Right lung (tissue), 5 donors: ENCODE measurements around the gene ZNF281. TPM values are rescaled to one million over a fixed set of nuclear protein-coding genes. Genes with fewer than 3 reads are reported as not detected.

Source experiments
- DNase-seq, 2 donors: peaks; one replicate each; pipeline ENCODE4 v3.0.0-alpha.2; 2013
- polyA plus RNA-seq, 5 donors: library from polyadenylated mRNA; unstranded; fragments of 120-200 nt; gene quantifications; one replicate each; pipeline versions ENCODE4 v1.2.1 to v1.2.3, GENCODE V29; 2013; ENCODE audit warnings: inconsistent platforms in 1 of 5, low replicate concordance in 1 of 5; ENCODE audit not compliant: insufficient read length in 5 of 5, insufficient read depth in 1 of 5

The ZNF281 gene
- polyA plus RNA-seq, 5 donors, result 19.4 to 30.2 (median 26.9) TPM

GRCh38 chr1:200399860-200400259 is 10.0 kb downstream of the ZNF281 start:
- DNase-seq, result no peak

- DNase-seq, result no peak
These were observed 11.5 kb downstream of the ZNF281 start for GRCh38 chr1:200398373-200398772.

GRCh38 chr1:200392625-200393185 is 17.1 kb downstream of the ZNF281 start:
- DNase-seq, result no peak

GRCh38 chr1:200391747-200392146 is 18.1 kb downstream of the ZNF281 start:
- DNase-seq, result no peak

- no peak for DNase-seq
These were observed 21.0 kb downstream of the ZNF281 start for GRCh38 chr1:200388791-200389190.

GRCh38 chr1:200386416-200386815 is 23.4 kb downstream of the ZNF281 start:
- no peak for DNase-seq

GRCh38 chr1:200384818-200385390 is 24.9 kb downstream of the ZNF281 start:
- no peak for DNase-seq

GRCh38 chr1:200381256-200381984 is 28.4 kb downstream of the ZNF281 start:
- no peak for DNase-seq

GRCh38 chr1:200380589-200381021 is 29.2 kb downstream of the ZNF281 start:
- DNase-seq, result no peak

GRCh38 chr1:200379940-200380588 is 29.8 kb downstream of the ZNF281 start:
- no peak for DNase-seq

GRCh38 chr1:200379432-200379757 is 30.4 kb downstream of the ZNF281 start:
- peak; percentile 53 to 65 for DNase-seq

GRCh38 chr1:200378096-200378495 is 31.7 kb downstream of the ZNF281 start:
- DNase-seq, result no peak

GRCh38 chr1:200376528-200376927 is 33.3 kb downstream of the ZNF281 start:
- no peak for DNase-seq

- no peak for DNase-seq
These were observed 35.1 kb downstream of the ZNF281 start for GRCh38 chr1:200374569-200375295.

- no peak for DNase-seq
These were observed 36.0 kb downstream of the ZNF281 start for GRCh38 chr1:200373811-200374231.

- DNase-seq, result no peak
These were observed 37.0 kb downstream of the ZNF281 start for GRCh38 chr1:200372885-200373181.

- no peak for DNase-seq
These were observed 37.5 kb downstream of the ZNF281 start for GRCh38 chr1:200372095-200372884.

- no peak for DNase-seq
These were observed 40.1 kb downstream of the ZNF281 start for GRCh38 chr1:200369706-200370105.

- no peak for DNase-seq
These were observed 40.7 kb downstream of the ZNF281 start for GRCh38 chr1:200369131-200369530.

- DNase-seq, result no peak
These were observed 41.3 kb downstream of the ZNF281 start for GRCh38 chr1:200368556-200368955.

GRCh38 chr1:200367841-200368534 is 41.8 kb downstream of the ZNF281 start:
- DNase-seq, result no peak
